ENCODE measurements around the gene WASF2.

The WASF2 gene

DNA sequence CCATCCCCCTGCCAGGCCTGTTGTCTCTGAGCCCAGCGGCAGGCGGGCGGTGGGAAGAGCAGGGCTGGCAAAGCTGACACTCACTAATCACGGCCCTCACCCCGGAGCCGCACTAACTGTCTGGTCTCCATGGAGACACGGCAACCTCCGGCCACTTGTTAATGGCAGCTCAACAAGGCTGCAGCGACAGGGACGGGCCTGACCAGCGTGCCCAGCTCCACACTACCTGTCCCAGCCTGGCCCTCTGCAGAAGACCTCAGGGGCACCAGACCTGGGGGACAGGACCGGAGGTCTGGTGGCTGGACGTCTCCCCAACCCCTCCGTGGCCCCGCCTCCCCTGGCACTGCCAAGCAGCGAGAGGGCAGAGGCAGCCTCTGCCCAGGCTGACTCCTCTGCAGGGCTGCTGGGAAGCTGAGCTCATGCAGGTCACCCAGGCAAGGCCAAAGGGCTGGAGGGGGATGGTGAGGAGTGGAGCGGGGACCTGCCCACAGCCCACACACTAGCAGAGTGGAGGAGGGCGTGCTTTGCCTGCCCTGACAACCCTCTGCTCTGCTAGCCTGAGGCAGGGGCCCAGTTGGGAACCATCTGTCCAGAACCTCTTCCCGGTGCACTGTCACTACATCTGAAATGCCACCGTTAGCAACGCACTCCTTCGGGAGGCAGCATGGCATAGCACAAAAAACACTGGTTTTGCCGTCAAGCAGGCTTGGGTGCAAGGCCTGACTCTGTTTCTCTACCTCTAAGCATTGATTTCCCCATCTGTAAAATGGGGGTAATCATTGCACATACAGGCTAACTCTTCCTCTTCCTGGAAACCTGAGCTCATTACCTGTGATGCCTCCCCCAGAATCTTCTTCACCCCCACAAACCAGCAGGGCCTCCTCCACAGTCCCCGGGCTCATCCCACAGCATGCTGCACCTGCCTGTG, 29.6 kb upstream of the WASF2 start:
- TF ChIP-seq, protein P1, sequence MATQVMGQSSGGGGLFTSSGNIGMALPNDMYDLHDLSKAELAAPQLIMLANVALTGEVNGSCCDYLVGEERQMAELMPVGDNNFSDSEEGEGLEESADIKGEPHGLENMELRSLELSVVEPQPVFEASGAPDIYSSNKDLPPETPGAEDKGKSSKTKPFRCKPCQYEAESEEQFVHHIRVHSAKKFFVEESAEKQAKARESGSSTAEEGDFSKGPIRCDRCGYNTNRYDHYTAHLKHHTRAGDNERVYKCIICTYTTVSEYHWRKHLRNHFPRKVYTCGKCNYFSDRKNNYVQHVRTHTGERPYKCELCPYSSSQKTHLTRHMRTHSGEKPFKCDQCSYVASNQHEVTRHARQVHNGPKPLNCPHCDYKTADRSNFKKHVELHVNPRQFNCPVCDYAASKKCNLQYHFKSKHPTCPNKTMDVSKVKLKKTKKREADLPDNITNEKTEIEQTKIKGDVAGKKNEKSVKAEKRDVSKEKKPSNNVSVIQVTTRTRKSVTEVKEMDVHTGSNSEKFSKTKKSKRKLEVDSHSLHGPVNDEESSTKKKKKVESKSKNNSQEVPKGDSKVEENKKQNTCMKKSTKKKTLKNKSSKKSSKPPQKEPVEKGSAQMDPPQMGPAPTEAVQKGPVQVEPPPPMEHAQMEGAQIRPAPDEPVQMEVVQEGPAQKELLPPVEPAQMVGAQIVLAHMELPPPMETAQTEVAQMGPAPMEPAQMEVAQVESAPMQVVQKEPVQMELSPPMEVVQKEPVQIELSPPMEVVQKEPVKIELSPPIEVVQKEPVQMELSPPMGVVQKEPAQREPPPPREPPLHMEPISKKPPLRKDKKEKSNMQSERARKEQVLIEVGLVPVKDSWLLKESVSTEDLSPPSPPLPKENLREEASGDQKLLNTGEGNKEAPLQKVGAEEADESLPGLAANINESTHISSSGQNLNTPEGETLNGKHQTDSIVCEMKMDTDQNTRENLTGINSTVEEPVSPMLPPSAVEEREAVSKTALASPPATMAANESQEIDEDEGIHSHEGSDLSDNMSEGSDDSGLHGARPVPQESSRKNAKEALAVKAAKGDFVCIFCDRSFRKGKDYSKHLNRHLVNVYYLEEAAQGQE (IDR thresholded peaks at IDR 0.05; ENCODE audit: insufficient read depth in 1 of 2, low read depth in 2 of 2, low read length in 2 of 2), result no peak
- TF ChIP-seq SIN3A (IDR thresholded peaks at IDR 0.05; ENCODE audit: borderline replicate concordance, insufficient read depth, low read length), result no peak
- no peak for TF ChIP-seq TAF1 (IDR thresholded peaks at IDR 0.05; ENCODE audit: borderline replicate concordance, insufficient read depth, low read length)
- no peak for TF ChIP-seq FOXP2 (optimal IDR thresholded peaks at IDR 0.05; ENCODE audit: borderline replicate concordance, extremely low read depth, extremely low read length, insufficient read depth)
- no peak for TF ChIP-seq POLR2AphosphoS5 (IDR thresholded peaks at IDR 0.05; ENCODE audit: low read depth, low read length)

- TF ChIP-seq SIN3A (IDR thresholded peaks at IDR 0.05; ENCODE audit: borderline replicate concordance, insufficient read depth, low read length) (no peak), POLR2AphosphoS5 (IDR thresholded peaks at IDR 0.05; ENCODE audit: low read depth, low read length) (no peak), TAF1 (IDR thresholded peaks at IDR 0.05; ENCODE audit: borderline replicate concordance, insufficient read depth, low read length) (no peak)
- TF ChIP-seq, protein P1 (IDR thresholded peaks at IDR 0.05; ENCODE audit: insufficient read depth in 1 of 2, low read depth in 2 of 2, low read length in 2 of 2), result no peak
Observed at GRCh38 chr1:27518808-27519207, 28.8 kb upstream of the WASF2 start.

DNA sequence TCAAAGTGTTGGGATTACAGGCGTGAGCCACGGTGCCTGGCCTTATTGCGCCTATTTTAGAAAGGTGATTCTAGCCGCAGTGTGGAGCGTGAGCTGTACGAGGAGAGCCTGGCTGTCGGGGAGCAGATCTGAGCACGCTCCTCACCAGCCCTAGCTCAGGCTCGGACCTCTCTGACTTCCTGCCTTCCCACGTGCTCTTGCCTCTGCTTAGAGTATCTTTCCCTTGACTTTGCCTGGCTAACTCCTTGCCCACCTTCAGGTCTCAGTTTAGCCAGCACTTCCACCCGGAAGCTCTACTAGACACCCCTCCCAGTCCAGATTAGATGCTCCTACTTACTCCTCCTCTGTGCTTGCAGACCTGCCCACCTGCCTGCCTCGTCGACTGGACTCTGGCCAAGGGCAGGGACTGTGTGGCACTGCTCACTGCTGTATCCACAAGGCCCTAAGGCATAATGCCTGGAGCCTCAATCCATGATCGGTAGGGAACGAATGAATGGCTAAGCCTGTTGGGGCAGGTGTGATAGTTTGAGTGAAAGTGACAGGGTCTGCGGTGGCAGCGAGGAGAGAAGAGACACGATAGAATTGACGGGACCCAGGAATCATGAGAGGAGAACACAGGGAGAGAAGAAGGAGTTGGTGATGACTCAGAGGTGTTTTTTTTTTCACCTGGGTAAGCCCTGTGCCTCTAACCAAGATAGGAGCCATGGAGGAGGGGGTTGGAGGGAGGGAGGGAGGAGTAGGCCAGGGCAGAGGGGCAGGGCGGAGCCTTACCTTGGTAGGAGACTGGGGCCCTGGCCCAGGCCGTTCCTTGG, 28.1 kb upstream of the WASF2 start:
- TF ChIP-seq TAF1 (IDR thresholded peaks at IDR 0.05; ENCODE audit: borderline replicate concordance, insufficient read depth, low read length), result no peak
- no peak for TF ChIP-seq FOXP2 (optimal IDR thresholded peaks at IDR 0.05; ENCODE audit: borderline replicate concordance, extremely low read depth, extremely low read length, insufficient read depth)
- no peak for TF ChIP-seq SIN3A (IDR thresholded peaks at IDR 0.05; ENCODE audit: borderline replicate concordance, insufficient read depth, low read length)
- TF ChIP-seq, protein P1 (IDR thresholded peaks at IDR 0.05; ENCODE audit: insufficient read depth in 1 of 2, low read depth in 2 of 2, low read length in 2 of 2), result no peak
- no peak for TF ChIP-seq POLR2AphosphoS5 (IDR thresholded peaks at IDR 0.05; ENCODE audit: low read depth, low read length)

DNA sequence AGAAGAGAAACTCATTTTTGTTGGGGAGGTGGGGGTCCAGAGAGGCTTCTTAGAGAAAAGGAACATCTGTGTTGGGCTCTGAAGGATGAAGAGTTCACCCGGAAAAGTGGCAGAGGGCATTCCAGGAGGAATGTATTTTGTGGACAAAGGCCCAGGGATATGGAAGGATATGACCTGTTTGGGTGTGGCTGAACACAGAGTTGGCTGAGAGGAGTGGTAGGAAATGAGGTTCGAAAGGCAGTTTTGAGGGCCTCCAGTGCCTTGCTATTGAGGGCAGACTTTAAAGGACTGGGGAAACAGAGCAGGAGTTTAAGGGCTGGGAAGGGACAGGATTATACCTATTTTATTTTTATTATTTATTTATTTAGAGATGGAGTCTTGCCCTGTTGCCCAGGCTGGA, 27.3 kb upstream of the WASF2 start:
- TF ChIP-seq SIN3A (IDR thresholded peaks at IDR 0.05; ENCODE audit: borderline replicate concordance, insufficient read depth, low read length), result no peak
- TF ChIP-seq POLR2AphosphoS5 (IDR thresholded peaks at IDR 0.05; ENCODE audit: low read depth, low read length), result no peak
- TF ChIP-seq TAF1 (IDR thresholded peaks at IDR 0.05; ENCODE audit: borderline replicate concordance, insufficient read depth, low read length), result no peak
- TF ChIP-seq, protein P1 (IDR thresholded peaks at IDR 0.05; ENCODE audit: insufficient read depth in 1 of 2, low read depth in 2 of 2, low read length in 2 of 2), result no peak
- TF ChIP-seq FOXP2 (optimal IDR thresholded peaks at IDR 0.05; ENCODE audit: borderline replicate concordance, extremely low read depth, extremely low read length, insufficient read depth), result no peak

Data from PFSK-1 (cell line).